K562 (cell line): ENCODE results near the gene TAF8. TPM values are rescaled to one million over a fixed set of nuclear protein-coding genes. Genes with fewer than 3 reads are reported as not detected.
"Not testable (repeated sequence)": the region's sequence is repeated elsewhere in the genome, so short reads cannot be mapped to it uniquely, and the experiment has no call there.

Experiments used
- ATAC-seq: fragments of 200-7000 bp; cut with Tn5 transposase; 3 replicates; pipeline ENCODE4 v1.9.1; 2020; ENCODE audit warnings: moderate library complexity
- BruUV-seq: library from RNA; stranded (reverse); fragments of 400-500 nt; replicated peaks from 2 replicates; lab custom pipeline; 2021; lab: Mats Ljungman, UMichigan
- CTCF ChIA-PET: fragments of 300-600 bp; formaldehyde crosslinking; extraction: SDS; loops from one replicate; lab custom pipeline; 2021; ENCODE audit warnings: low intra/inter-chr PET ratio; lab: Yijun Ruan, JAX
- POLR2A ChIA-PET: fragments of 300-600, 350-650 bp; sonication (Branson Sonifier 250); formaldehyde crosslinking; extraction: SDS; loops from one replicate; lab custom pipeline; 2021; ENCODE audit warnings: antibody characterized with exemption, inconsistent platforms; lab: Yijun Ruan, JAX
- DNase-seq, 4 experiments: peaks; one replicate each; pipeline versions ENCODE4 v3.0.0 to v3.0.0-alpha.2; 2011 to 2018; ENCODE audit warnings: low spot score in 3 of 4, mixed read lengths in 3 of 4; ENCODE audit errors: extremely low read depth in 1 of 4
- FAIRE-seq: peaks from 2 replicates; lab custom pipeline; 2011; peaks lifted over from hg19 to GRCh38; lab: Jason Lieb, UNC
- H2AFZ ChIP-seq: 2 replicates; pipeline ENCODE4 v1.6.0; 2011; ENCODE audit warnings: low read depth, low read length, control low read depth, inconsistent platforms
- H3K27ac ChIP-seq: fragments of 200-600 bp; 3 replicates; pipeline ENCODE4 v1.8.0; 2011; ENCODE audit warnings: low read depth, mild to moderate bottlenecking, control low read depth, inconsistent platforms, low read length, moderate library complexity, mixed read lengths; ENCODE audit errors: extremely low read depth
- H3K27me3 ChIP-seq, 2 experiments: fragments of 300-600 bp in 1 of 2; 2 replicates in 1 of 2; 3 replicates in 1 of 2; pipeline versions ENCODE4 v1.6.0 to v1.8.0; 2011; ENCODE audit warnings: inconsistent platforms in 2 of 2, low read length in 2 of 2, mild to moderate bottlenecking in 1 of 2, mixed read lengths in 1 of 2, moderate library complexity in 1 of 2; ENCODE audit not compliant: control insufficient read depth in 2 of 2, insufficient read depth in 2 of 2
- H3K36me3 ChIP-seq: fragments of 300-600 bp; 3 replicates; pipeline ENCODE4 v1.8.0; 2011; ENCODE audit warnings: mild to moderate bottlenecking, low read length, inconsistent platforms; ENCODE audit not compliant: control insufficient read depth, insufficient read depth
- H3K4me1 ChIP-seq, 2 experiments: fragments of 200-600 bp in 1 of 2; replicated peaks in 1 of 2; 2 replicates in 1 of 2; 3 replicates in 1 of 2; pipeline versions ENCODE4 v1.5.1 to v1.8.0; 2011; ENCODE audit warnings: inconsistent platforms in 2 of 2, low read length in 2 of 2, mild to moderate bottlenecking in 1 of 2, mixed read lengths in 1 of 2, moderate library complexity in 1 of 2; ENCODE audit not compliant: control insufficient read depth in 2 of 2, insufficient read depth in 2 of 2
- H3K4me2 ChIP-seq: 2 replicates; pipeline ENCODE4 v1.6.1; 2011; ENCODE audit warnings: low read length, control low read depth, inconsistent platforms, mixed read lengths; ENCODE audit not compliant: insufficient read depth
- H3K4me3 ChIP-seq: fragments of 200-600 bp; sonication (generic), shearing (Covaris generic); 2 replicates; pipeline ENCODE4 v1.5.1; 2016; ENCODE audit warnings: control low read depth, inconsistent platforms
- H3K79me2 ChIP-seq: fragments of 200-600 bp; 3 replicates; pipeline ENCODE4 v1.8.0; 2011; ENCODE audit warnings: low read length, inconsistent platforms; ENCODE audit not compliant: control insufficient read depth, insufficient read depth
- H3K9ac ChIP-seq, 2 experiments: 2 replicates each; pipeline versions ENCODE4 v1.6.0 to v1.6.1; 2011; ENCODE audit warnings: low read depth in 2 of 2, low read length in 2 of 2, control low read depth in 1 of 2, inconsistent platforms in 1 of 2, mild to moderate bottlenecking in 1 of 2, mixed read lengths in 1 of 2; ENCODE audit not compliant: insufficient read depth in 1 of 2
- H3K9me1 ChIP-seq: one replicate; pipeline ENCODE4 v1.6.0; 2011; ENCODE audit warnings: inconsistent platforms, mild to moderate bottlenecking, low read length, moderate library complexity; ENCODE audit not compliant: control insufficient read depth, insufficient read depth
- H3K9me3 ChIP-seq: replicated peaks from 2 replicates; pipeline ENCODE4 v1.5.1; 2011; ENCODE audit warnings: low read depth, low read length, inconsistent platforms; ENCODE audit not compliant: control insufficient read depth, insufficient read depth
- H4K20me1 ChIP-seq: replicated peaks from 2 replicates; pipeline ENCODE4 v1.6.1; 2011; ENCODE audit warnings: low read length, inconsistent platforms, mixed read lengths; ENCODE audit not compliant: control insufficient read depth, insufficient read depth
- ARID3A ChIP-seq: IDR thresholded peaks from 2 replicates; pipeline ENCODE4 v1.6.1; 2012; ENCODE audit warnings: low read depth, low read length, improper control_type of control experiment, borderline replicate concordance
- FOXP1 ChIP-seq: sonication (generic); formaldehyde crosslinking; IDR thresholded peaks from 2 replicates; pipeline ENCODE4 v1.8.0; 2022; ENCODE audit warnings: mild to moderate bottlenecking, missing genetic modification reagents
- NEUROD1 ChIP-seq: fragments of 150-350 bp; IDR thresholded peaks from 2 replicates; pipeline ENCODE4 v1.6.1; 2014; ENCODE audit warnings: borderline replicate concordance, low read length, low read depth; ENCODE audit not compliant: partially characterized antibody
- ZBTB33 ChIP-seq: sonication (generic); formaldehyde crosslinking; IDR thresholded peaks from 2 replicates; pipeline ENCODE4 v1.8.1; 2023; ENCODE audit warnings: mild to moderate bottlenecking, missing genetic modification reagents
- WGBS: fragments of 100-300 bp; shearing (Covaris generic); methylation state at CpG from one replicate; pipeline ENCODE4 v1.1.6; 2016; ENCODE audit warnings: low coverage, mixed read lengths; ENCODE audit not compliant: insufficient coverage; ENCODE audit errors: missing lambda C conversion rate; 5-methylcytosine and 5-hydroxymethylcytosine counted together
- in situ Hi-C: fragments of 300-500 bp; cut with MboI; formaldehyde crosslinking; loops from 4 replicates; pipeline ENCODE4 v1.15.0; 2018; ENCODE audit warnings: inconsistent platforms, mixed read lengths
- intact Hi-C: fragments of 100-400 bp; cut with micrococcal nuclease; formaldehyde crosslinking; loops from 2 replicates; pipeline ENCODE4 v1.14.2; 2022
- polyA plus RNA-seq, 8 experiments: library from polyadenylated mRNA; depleted of rRNA in 4 of 8; stranded (reverse) in 5 of 8; unstranded in 3 of 8; fragments of >200 nt; fragmentation: Nextera tagmentation in 2 of 8; fragmentation: Illumina TruSeq in 1 of 8; extraction: Ambion mirVana in 2 of 8; extraction: Trizol in 1 of 8; gene quantifications; 2 replicates each; pipeline versions ENCODE4 v1.2.1 to v1.2.3, GENCODE V29; 2011 to 2014; ENCODE audit warnings: inconsistent platforms in 1 of 8, missing spikeins in 1 of 8
- total RNA-seq, 7 experiments: library from RNA; depleted of rRNA in 6 of 7; stranded (reverse); fragments of >200 nt in 6 of 7; fragmentation: Illumina TruSeq in 2 of 7; extraction: Trizol in 2 of 7; gene quantifications; 2 replicates each; pipeline versions ENCODE4 v1.2.1 to v1.2.3, GENCODE V29; 2011 to 2021; ENCODE audit warnings: low replicate concordance in 1 of 7

The TAF8 gene
- total and polyA plus RNA-seq, 9 of the 15 experiments (the other 6 are each of a cell fraction or from before 2014, with no cell fraction given), result 29.4 to 84.0 (median 52.6) TPM

DNA sequence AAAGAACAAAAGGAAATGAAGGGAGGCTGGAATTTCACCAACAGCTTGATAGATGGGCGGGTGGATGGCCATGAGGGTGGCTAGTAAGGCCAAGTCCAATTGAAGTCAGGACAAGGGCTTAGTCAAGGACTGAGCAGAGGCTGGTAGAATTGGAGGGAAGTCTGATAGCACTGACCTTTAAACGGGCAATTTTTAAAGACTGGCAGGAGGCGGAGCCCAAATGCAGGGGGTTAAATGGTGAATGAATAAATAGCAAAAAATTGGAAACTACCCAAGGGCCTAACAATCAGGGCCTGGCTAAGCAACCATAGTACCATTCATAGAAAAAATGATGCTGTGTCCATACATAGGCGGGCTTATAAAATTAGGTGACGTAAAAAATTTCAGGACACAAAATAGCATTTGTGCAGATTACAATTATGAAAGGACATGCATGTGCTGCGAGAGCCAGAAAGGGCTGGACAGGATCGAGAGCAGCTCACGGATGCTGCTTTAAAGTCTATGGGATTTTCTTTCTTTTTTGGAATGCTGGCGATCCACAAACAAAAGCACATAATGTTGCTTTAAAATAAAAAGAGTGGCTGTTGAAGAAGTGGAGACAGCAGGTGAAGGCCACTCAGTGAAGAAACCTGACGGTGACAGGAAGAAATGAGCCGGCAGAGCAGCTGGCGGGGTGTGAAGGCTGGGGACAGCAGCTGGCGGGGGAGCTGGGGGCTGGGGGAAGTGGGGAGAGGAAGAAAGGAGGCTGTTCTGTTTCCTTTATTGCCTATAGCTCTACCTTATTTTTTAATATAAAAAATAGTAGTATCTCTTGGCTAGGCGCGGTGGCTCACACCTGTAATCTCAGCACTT lies 42.8 kb upstream of the TAF8 start:
- Histone ChIP-seq H3K4me3 (no peak overlapping the region), H3K27ac (no peak overlapping the region; the same call in 2 of the 3 replicates)

GRCh38 chr6:42008138-42008528 lies 42.2 kb upstream of the TAF8 start:
- WGBS, result 86% methylated on average over 7 of the region's 8 CpGs
- H3K4me2 ChIP-seq, H3K27ac ChIP-seq, H3K9me3 ChIP-seq, in situ Hi-C loops, H3K79me2 ChIP-seq, H3K9me1 ChIP-seq, ATAC-seq, H3K4me3 ChIP-seq, DNase-seq, H3K36me3 ChIP-seq, H3K9ac ChIP-seq, H3K27me3 ChIP-seq, H2AFZ ChIP-seq, intact Hi-C loops, BruUV-seq, CTCF ChIA-PET, FAIRE-seq, H4K20me1 ChIP-seq: not testable (repeated sequence)
- POLR2A ChIA-PET, result interaction anchor here (1.2 to 2.0 kb wide), 4 partner anchors 9 to 47 kb away, joined by 4 to 9 read pairs (median 7); no protein-coding TSS in a partner anchor
- peaks cover 14 to 42% of the 10 kb centered on the region in 2 experiments for H3K4me1 ChIP-seq

More for the DNA sequence above, 42.8 kb upstream of the TAF8 start:
- ChIA-PET POLR2A (interaction anchor here (1.2 to 2.0 kb wide), 4 partner anchors 10 to 46 kb away, joined by 4 to 9 read pairs (median 7); no protein-coding TSS in a partner anchor), CTCF (interaction anchor here (0.5 kb wide), 1 partner anchor 227 kb away, joined by 4 read pairs; the partner anchor contains the start of gene PRICKLE4)
- DNase-seq (no peak), FAIRE-seq (no peak), ATAC-seq (no peak)
- intact Hi-C loops, result no loop called here
- Histone ChIP-seq H3K27me3 (no peaks in the 10 kb centered on the region), H3K36me3 (no peaks in the 10 kb centered on the region), H3K79me2 (no peaks in the 10 kb centered on the region), H3K9me1 (no peaks in the 10 kb centered on the region), H3K4me1 (peaks cover 14 to 37% of the 10 kb centered on the region in 2 experiments), H4K20me1 (no peaks in the 10 kb centered on the region), H2AFZ (peak overlapping the region; percentile 21; the same call in 1 of the 2 replicates)
- BruUV-seq, result no TSS peak
- in situ Hi-C loops, result no loop called here
- no peak for TF ChIP-seq ARID3A
- TF ChIP-seq NEUROD1, result no peak
- TF ChIP-seq ZBTB33, result peak; percentile 54; the same call in 1 of the 2 replicates
- TF ChIP-seq FOXP1 (CRISPR knock-in tag), result no peak
- TF ChIP-seq, all 486 proteins: peak for 1
- Histone ChIP-seq H3K9ac (no peak overlapping the region), H3K4me2 (no peak overlapping the region), H3K9me3 (no peaks in the 10 kb centered on the region)
- WGBS, result 68% methylated on average over 15 of the region's 15 CpGs
